ENCODE measurements around the gene PCP4L1.
A peak's percentile ranks its signal among the peaks of the same experiment; 100 is the strongest.

PCP4L1 gene

DNA sequence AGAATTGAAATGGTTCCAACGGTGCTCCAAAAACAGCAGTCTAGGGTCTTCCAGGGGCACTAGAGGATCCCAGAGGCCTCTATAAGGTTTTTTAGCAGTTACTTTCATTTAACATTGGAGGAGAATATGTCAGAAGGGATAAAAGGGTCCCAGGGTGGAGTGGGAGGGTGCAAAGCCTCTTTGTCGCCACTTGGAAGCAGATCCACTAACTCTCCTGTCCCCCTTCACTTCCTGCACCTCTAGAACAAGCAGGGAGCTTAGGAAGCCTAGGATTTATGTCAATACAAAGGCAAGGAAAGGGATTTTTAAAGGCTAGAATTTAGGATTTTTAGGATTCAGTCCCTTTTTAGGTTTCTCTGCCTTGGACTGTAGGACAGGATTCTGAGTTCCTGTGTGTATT, 8.3 kb downstream of the PCP4L1 start:
- DNase-seq (ENCODE audit: low read depth in 3 of 3): no peak

DNA sequence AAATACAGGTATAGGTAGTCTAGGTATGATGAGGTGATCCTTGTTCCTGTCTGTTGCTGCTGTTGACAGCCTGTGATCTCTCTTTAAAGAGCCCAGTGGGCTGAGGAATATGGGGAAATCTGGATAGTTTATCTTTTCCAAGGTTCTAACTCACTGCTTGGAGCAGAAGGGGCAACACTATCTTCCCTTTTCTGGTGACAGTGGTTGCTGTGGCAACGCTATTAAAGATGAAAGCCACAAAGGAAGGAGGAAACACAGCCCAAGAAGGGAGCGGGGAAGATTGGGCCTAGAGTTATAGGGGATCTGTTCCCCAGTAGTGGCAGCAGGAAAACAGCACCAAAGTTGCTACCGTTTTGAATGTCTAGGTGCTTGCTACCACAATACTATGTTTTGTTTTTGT, 8.8 kb downstream of the PCP4L1 start:
- no peak for DNase-seq (ENCODE audit: low read depth in 3 of 3)

DNA sequence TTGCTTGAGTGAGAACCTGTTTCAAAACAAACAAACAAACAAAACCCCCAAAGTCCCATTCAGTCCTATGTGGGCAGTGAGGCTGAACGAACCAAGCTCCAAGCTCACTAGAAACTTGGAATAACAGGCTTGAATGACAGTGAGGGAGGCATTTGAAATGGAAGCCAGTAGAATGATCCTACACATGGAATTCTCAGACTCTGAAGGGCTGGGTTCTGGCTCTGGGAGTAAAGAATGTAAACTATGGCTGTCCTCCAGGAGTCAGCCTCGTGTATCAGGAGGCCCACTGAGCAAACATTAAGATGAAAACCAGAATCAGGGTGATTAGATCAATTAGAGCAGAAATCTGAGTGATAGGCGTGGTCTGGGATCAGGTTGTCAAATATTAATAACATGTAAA, 14.9 kb downstream of the PCP4L1 start:
- DNase-seq (ENCODE audit: low read depth in 3 of 3): no peak

DNA sequence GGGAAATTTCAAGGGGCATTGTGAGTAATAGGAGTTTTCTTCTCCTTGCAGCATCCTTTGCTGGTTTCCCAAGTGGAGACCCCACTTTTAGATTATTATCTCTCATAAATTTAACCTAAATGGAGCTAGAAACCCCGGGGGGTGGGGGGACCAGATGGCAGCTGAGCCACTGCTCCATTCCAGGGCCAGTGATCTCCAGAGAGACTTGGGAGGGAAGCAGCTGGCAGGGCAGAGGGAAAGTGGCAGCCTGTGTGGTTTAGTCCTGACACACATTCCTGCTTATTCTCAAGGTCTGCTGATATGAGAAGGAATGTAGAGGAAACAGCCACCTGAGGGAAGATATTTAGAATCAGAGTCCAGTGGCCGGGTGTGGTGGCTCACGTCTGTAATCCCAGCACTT, 16.3 kb downstream of the PCP4L1 start:
- DNase-seq (ENCODE audit: low read depth in 3 of 3): no peak

DNA sequence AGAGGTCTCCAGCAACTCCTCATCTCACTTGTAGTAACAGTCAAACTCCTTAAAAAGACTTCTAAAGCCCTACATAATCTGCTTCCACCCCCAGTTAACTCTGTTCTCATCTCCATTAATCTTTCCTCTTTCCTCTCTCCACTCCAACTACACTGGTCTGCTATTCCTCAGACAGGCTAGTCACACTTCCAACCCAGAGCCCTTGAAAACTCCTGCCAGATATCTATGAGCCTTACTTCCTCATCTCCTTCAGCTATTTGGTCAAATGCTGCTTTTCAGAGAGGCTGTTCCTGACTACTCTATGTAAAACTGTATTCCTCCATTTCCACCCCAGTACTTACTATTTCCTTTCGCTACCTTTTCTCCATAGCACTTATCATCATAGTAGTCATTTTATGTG, 24.4 kb downstream of the PCP4L1 start:
- DNase-seq (ENCODE audit: low read depth in 3 of 3): no peak

DNA sequence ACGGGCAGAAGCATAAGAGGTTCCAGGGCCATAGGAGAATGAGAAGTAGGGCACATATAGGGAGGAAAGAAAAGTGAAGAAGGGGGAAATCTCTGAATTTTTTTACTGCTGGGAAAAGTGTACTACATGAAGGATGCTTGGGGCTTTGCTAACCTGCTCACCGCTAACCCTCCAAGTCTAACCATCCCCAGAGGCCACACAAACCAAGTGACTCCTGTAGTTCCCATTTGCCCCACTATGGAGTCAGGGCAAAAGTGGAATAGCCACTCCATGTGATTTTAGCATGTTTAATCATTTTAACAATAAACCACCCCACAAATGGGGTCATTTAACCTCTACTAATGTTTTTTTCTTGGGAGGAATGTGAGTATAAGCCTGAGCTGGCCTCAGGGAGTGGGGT, 26.6 kb downstream of the PCP4L1 start:
- no peak for DNase-seq (ENCODE audit: low read depth in 3 of 3)

DNA sequence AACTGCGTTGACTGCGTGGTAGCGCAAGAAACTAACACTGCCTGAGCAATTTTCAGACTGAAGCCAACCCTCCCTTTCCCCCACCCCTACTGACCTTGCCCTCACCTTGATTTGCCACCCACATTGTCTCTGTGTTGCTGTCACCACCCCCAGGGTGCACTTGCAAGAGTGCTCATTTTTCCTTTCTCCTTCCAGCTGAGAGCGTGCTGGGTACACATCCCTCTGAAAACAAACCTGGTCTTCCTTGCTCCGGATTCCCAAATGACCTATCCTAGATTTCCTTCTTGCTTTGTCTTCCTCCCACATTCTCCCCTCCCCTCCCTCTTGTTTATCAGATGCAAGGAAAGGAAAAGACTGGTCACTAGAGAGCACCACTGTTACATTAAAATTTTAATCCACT, 27.0 kb downstream of the PCP4L1 start:
- DNase-seq (ENCODE audit: low read depth in 3 of 3): no peak

DNA sequence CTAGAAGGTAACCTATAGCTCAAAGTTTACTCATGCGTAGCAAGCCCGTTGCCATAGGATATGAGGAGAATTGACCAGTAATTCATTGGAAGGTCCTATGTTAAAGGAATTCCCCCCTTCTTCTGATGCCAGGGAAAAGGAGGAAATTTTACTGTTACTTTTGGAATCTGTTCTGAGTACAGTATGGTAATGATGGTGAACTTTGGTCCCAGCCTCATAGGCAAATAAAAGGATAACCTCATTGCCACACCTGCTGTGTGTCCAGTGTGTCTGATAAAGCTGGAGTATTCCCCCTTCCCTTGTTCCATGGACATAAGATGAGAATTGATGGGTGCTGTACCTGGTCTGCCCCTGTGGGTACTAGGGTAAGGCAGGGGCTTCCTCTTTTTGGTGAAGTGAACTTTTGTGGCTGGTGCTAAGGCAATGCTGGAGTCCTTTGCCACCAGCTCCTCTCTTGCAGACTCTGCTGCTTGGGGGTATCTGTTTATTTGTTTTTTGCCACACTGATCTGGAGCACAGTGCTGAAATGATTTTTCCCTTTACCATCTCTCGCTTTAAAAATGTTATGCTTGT, 29.0 kb downstream of the PCP4L1 start:
- DNase-seq (ENCODE audit: low read depth in 3 of 3): no peak

DNA sequence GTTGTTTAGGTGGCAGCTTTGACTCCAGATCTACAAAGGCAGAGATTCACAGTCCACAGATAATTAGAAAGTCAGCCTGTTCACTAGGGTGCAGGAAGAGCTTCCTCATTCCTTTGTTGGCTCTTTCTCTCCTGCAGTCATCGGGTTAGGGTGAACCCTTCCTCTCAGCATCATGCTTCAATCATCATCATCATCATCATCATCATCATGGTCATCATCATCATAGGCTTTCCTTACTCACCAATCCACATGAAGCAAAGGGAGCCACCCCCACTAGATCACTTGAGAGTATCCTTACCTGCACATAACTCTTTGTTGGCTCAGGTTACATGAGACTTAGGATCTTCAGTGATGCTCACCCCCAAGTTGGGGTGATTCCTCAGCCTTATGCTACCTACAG, 32.2 kb downstream of the PCP4L1 start:
- DNase-seq (ENCODE audit: low read depth in 3 of 3): no peak

DNA sequence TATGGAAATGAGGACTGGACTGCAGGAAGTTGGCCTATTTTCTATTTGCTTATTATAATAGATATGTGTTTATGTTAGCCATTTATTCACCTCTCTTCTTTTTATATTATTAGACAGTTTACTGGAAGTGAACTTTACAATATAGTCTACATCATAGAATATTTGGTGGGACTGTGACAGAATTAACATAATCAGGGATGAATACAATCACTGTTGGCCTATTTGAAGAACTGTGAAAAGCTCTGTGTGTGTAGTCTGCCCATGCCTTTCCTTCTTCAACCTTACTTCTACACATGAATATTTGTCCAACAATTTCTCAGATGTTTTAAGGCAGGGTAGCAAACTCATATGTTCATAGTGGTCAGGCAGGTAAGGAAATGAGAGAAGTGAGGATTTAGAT, 38.9 kb downstream of the PCP4L1 start:
- DNase-seq (ENCODE audit: low read depth in 3 of 3): no peak

DNA sequence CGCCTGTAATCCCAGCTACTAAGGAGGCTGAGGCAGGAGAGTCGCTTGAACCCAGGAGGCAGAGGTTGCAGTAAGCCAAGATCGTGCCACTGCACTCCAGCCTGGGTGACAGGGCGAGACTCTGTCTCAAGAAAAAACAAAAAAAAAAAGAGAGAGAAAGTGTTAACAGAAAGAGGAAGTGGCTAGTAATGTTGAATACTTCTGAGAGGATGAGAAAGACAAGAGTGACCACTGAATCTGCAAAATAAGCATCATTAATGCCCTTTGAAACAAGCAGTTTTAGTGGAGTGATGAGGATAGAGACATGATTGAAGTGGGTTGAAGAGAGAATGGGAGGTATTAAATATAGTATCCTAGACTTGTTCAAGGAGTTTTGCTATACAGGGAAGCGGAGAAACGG, 39.6 kb downstream of the PCP4L1 start:
- no peak for DNase-seq (ENCODE audit: low read depth in 3 of 3)

DNA sequence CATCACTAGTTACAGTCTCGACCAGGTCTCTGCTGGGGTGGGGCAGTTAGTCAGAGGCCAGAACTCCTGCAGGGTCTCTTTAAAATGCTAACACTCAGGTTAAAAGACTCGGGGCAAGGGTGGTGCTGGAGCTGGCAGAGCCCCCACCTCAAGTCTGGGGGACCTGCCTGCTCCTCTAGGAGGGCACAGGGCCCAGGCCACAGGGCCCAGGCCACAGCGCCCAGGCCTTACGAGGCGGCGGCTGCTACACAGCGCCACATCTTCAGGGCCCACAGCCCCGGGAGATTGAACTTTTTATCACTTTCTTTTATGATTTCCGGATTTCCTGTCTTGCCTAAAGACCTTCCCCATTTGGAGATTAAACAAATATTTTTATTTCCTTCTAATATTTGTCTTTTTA, 40.8 kb downstream of the PCP4L1 start:
- no peak for DNase-seq (ENCODE audit: low read depth in 3 of 3)

DNA sequence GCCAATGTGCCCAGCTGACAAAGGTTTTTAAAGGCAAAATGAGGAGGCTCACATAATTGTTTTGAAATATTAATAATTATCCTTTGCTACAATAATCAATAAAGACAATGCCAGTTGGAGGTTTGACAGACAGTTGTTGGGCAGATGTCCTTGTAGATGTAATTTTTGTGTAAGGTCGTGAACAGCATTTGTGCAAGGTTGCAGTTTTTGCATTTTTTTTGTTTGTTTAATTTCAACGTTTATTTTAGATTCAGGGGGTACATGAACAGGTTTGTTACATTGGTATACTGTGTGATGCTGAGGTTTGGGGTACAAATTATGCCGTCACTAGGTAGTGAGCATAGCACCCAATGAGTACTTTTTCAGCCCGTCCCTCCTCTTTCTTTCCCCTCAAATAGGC, 41.9 kb downstream of the PCP4L1 start:
- DNase-seq (ENCODE audit: low read depth in 3 of 3): no peak

DNA sequence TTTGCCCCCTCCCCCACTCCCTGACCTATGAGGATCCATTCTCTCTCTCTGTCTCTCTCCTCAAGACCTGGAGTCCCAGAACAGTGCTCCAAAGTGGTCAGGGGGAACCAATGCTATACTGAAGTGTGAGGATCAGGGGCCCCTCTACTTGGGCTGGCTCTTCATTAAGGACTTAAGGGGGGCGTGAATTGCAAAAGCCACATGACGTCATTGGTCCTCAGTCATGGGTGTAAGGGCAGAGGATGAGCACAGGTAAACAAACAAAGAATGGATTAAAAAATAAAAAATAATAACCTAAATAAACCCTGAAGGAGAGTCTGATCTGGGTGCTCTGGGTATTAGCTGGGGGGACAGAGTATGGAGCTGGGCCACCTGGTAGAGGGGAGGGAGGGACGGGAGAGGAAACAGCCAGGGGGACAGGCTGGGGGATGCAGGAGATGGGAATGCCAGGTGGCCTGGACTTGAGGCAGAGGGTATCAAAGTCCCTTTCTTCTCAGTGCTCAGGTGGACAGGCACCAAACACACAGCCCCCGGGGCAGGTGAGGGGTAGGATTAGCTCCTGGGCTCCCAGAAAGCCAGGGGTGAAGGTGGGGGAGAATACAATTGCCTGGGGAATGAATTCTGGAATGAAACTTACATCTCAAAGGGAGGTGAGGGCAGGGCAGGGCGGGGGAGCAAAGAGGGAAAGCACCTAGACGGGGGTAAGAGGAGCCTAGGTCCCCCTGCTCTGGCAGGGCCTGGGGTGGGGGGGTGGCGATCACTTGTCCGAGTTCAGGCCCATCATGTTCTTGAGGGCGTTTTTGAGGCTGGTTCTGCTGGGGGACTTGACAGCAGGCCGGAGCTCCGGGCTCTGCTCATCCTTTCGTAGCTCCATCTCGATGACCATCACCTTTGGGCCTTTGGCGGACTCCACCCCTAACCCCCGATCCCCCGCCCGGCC, 46.7 kb downstream of the PCP4L1 start:
- no peak for DNase-seq (ENCODE audit: low read depth in 3 of 3)

DNA sequence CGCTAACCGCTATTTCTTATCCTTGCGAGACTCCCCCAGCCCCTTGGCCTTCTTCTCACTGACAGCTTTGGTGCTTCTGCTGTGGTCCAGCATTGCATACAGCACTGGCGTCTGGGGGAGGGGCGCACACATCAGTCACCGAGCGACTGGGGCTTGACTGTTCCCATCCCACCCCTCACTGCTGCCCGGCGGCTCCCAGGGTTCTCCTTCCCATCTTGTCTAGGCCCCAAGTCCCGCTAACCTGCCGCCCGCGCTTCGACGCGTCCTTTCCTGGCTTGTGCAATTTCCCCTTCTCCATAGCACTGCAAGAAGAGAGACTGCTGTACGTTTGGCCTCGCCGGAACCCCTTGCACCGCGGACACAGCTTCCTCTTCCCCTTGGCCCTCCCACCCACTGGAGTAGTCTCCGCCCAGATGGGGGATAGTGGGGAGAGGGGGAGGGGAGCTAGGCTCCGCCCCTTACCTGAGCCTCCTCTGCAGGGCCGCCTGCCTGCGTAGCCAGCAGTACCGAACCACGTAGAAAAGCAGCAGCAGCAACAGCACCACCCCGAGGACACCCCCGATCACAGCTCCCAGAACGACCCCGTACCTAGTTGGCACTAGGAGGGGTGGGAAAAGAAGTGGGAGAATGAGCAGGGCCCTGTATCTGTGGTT, 47.4 kb downstream of the PCP4L1 start:
- DNase-seq (ENCODE audit: low read depth in 3 of 3): peak; percentile 54 to 85 (median 64)

DNA sequence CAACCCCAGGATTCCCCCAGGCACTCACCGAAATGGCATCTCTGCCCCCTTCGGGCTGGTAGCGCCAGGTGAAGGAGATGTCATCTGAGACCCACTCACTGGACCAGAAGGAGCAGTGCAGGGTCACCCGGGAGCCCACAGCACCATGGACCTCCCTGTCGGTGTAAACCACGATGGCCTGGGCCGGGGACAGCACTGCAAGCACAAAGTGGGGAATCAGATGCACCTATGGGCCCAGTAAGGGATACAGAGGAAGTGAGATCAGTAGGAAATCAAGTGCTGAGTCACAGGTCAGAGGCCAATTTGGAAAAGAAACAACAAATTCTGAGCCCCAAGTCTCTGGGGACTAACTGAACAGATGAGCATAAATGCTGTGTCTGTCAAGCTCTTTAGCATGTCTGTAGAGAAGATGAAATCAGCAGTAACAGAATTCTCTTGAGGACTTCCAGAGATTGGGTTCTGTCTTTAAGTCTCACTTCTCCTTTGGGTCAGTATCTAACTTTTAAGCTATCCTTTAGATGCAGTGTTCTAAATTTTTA, 48.8 kb downstream of the PCP4L1 start:
- no peak for DNase-seq (ENCODE audit: low read depth in 3 of 3)

DNA sequence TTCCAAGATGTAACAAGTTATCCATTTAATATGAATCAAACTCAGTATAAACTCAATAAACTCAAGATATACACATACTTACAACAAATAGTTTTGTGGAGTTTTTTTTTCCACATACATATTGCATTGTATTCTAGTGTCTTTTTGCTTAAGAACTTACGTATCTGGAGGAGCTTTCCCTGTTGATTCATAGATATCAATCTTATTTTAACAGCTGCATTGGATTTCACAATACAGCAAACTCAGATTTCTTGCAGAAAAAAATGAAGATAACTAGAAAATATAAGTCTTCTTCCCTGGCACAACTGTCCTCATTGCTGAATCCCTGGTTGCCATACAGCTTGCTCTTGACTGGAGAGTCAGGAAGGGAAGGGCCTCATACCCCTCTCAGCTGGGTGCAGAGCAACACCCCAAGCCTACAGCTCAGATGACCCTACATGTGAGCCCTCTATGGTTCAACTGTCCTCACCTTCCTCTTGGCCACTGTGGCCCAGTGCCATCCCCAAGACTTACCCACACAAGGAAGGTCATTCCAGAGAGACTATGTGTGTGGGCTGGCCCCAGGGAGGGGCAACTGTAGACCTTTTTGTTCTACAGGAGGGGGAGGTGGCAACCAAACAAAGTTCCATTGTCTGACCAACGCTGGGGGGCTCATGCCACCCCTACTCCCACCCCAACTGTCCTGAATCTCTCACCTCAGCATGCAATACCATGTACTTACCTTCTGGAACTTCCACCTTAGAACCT, 49.5 kb downstream of the PCP4L1 start:
- no peak for DNase-seq (ENCODE audit: low read depth in 3 of 3)

DNA sequence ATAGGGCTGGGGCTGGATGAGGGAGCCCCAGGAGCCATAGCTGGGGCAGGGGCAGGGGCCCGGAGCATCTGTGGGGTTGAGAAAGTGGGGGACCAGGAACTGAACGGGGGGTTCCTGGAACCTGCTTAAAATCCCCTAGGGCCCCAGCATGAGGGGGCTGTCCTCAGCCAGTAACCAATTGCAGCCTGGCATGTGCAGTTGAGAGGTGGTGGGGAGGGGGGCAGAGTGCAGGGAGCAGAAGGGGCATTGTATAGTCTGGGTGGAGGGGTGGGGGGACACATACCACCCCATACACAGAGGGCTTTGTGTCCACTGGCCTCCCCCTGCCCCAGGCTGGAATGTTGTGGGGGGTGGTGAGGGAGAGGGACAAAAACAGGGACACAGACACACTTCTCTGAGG, 51.3 kb downstream of the PCP4L1 start, which contains the start of gene MPZ:
TSS of gene MPZ (minus strand) at position 101 of the 400 bp plus-strand sequence. CDS start at position 38, 63 bp downstream.
- DNase-seq (ENCODE audit: low read depth in 3 of 3): no peak

DNA sequence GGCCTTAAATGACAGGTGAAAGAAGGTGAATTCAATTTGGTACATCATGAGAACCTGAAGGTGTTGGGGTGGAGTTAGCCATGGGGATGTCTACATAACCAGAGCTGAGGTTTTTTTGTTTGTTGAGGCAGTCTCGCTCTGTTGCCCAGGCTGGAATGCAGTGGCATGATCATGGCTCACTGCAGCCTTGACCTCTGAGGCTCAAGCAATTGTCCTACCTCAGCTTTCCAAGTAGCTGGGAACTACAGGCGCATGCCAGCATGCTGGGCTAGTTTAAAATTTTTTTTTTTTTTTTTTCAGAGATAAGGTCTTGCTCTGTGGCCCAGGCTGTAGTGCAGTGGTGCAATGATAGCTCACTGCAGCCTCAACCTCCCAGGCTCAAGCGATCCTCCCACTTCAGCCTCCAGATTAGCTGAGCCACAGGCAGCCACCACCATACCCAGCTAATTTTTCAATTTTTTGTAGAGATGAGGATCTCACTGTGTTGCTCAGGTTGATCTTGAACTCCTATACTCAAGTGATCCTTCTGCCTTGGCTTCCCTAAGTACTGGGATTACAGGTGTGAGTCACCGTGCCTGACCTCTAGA, 53.1 kb downstream of the PCP4L1 start:
- no peak for DNase-seq (ENCODE audit: low read depth in 3 of 3)

DNA sequence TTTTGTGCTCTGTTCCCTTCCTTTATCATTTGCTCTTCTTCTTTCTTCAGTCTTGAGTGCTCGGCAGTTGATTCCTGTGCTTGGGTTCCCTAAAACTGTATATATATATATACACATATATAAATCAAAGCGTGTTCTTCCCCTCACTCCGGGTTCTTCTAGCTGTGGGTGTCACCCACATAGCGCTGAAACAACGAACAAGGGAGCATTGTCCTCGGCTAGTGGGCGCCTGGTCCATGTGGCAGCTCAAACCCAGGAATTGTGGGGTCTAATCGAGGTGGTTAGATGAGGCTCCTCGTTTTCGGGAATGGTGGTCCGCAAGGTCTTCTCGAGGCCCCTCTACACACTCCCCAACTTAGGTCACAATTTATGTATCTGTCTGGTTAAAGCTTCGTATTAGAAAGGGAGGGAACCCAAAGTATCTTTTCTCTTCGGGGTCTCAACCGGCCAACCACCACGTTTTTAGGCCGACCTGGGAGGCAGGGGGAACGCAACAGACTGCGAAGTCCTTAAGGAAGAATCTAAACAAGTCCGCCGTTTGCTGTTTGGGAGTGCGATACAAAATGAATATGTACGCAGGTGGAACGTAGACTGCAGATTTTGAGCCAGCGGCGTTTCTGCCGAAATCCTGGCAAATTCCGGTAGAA, 55.1 kb downstream of the PCP4L1 start:
- no peak for DNase-seq (ENCODE audit: low read depth in 3 of 3)
